Astrocyte of the cerebellum (primary cell): ENCODE data around the gene PFDN2.
A peak's percentile ranks its signal among the peaks of the same experiment; 100 is the strongest.

ENCODE experiments used
- DNase-seq: peaks from one replicate; pipeline ENCODE4 v3.0.0-alpha.2; 2011; ENCODE audit warnings: low read depth
- H3K4me3 ChIP-seq: 2 replicates; pipeline ENCODE4 v1.5.1; 2011; ENCODE audit warnings: mild to moderate bottlenecking, low read depth, low read length, moderate library complexity
- in situ Hi-C: cut with HindIII; loops from 2 replicates; pipeline ENCODE4 v1.10.0; 2017; ENCODE audit warnings: low sequenced_read_pairs
- TF ChIP-seq, protein P1 (sequence below): IDR thresholded peaks from 2 replicates; pipeline ENCODE4 v1.5.1; 2012; ENCODE audit warnings: low read length, low read depth, moderate library complexity, mild to moderate bottlenecking; ENCODE audit errors: missing control alignments

PFDN2 gene

DNA sequence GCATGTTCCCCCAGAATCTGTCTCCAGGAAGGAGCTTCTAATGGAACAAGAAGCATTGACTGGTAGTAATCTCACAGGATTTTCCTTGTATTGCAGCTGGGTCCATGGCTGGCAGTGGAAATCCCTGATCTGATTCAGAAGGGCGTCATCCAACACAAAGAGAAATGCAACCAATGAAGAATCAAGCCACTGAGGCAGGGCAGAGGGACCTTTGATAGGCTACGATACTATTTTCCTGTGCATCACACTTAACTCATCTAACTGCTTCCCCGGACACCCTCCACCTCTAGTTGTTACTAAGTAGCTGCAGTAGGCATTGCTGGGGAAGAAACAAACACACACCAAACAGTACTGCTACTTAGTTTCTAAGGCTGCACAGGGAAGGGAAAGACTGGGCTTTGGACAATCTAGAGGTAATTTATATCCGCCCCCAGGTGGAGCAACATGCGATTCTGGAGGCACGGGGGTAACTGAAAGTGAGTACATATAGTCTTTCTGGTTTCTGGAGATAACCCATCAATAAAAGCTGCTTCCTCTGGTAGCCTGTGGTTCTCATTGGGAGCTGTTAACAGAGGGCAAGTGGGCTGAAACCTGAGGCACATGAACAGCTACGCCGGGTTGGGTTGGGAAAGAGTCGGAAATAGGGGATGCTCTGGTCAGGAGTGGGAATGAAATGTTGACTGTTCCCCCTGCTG is 40.6 kb upstream of the PFDN2 start:
- DNase-seq: no peak
- in situ Hi-C loops: no loop called here
- TF ChIP-seq, protein P1, sequence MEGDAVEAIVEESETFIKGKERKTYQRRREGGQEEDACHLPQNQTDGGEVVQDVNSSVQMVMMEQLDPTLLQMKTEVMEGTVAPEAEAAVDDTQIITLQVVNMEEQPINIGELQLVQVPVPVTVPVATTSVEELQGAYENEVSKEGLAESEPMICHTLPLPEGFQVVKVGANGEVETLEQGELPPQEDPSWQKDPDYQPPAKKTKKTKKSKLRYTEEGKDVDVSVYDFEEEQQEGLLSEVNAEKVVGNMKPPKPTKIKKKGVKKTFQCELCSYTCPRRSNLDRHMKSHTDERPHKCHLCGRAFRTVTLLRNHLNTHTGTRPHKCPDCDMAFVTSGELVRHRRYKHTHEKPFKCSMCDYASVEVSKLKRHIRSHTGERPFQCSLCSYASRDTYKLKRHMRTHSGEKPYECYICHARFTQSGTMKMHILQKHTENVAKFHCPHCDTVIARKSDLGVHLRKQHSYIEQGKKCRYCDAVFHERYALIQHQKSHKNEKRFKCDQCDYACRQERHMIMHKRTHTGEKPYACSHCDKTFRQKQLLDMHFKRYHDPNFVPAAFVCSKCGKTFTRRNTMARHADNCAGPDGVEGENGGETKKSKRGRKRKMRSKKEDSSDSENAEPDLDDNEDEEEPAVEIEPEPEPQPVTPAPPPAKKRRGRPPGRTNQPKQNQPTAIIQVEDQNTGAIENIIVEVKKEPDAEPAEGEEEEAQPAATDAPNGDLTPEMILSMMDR: no peak
- peak overlapping the region; percentile 95 for H3K4me3 ChIP-seq

DNA sequence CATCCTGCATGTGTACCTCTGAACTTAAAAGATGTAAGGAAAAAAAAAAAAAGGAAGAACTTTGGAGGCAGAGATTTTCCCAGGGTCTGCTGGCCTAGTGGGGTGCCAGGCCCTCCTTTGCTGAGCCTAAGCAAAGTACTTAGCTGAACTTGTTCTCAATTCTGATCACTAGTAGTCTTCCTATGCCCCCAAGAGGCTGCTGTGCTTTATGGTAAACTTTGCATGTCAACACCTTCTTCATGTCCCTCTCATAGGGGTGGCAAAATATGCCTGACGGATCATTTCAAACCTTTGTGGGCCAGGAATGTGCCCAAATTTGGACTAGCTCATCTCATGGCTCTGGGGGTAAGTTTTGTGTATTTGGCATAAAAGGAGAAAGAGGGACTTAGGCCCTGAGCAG is 40.0 kb upstream of the PFDN2 start:
- no peak overlapping the region for H3K4me3 ChIP-seq
- DNase-seq: no peak

DNA sequence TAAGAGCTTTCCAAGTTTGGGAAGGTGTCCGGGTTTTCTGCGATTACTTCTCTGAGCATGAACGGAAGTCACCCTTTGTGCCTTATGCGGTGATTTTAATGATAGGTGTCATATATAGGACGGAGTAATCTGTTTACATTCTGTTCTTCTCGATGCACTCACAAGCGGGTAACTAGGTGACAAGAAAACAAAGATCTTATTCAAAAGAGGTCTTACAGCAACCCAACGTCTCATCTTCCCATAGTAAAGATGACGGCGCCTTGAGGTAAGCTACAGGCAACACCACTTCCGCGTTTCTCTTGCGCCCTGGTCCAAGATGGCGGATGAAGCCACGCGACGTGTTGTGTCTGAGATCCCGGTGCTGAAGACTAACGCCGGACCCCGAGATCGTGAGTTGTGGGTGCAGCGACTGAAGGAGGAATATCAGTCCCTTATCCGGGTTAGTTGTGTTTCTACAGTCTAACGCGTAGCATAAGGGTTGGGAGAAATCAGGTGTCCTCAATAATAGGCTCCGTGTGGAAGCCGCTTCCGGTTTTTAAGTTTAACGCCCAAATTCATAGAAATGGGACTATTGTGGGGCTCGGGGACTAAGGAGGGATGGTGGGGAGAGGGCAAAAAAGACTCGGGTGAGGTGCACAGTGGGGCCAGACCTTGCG is 36.0 kb upstream of the PFDN2 start, which contains the start of gene UFC1:
Gene UFC1, plus strand, starts transcription at position 297 of the 656 bp plus-strand sequence. Its CDS starts 20 bp downstream, at position 317.
- DNase-seq: peak; percentile 81
- peak within 1 kb of the TSS; percentile 61 for H3K4me3 ChIP-seq
- in situ Hi-C loops: no loop called here
- TF ChIP-seq, protein P1: no peak

More for the DNA sequence above, 40.0 kb upstream of the PFDN2 start:
- in situ Hi-C loops: no loop called here
- TF ChIP-seq, protein P1: no peak

DNA sequence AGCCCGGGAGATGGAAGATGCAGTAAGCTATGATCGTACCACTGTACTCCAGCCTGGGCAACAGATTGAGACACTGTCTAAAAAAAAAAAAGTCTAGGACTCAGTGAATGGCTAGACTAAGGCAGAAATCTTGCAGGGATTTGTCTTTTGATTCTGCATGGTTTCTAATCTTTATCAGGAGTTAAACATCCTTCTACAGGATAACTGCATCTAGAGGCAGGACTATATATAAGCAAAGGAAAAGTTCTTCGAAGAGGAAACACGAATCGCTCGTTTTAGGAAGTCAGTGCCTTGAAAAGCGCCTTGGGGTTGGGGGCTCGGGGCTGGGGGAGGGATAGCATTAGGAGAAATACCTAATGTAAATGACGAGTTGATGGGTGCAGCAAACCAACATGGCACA is 35.3 kb upstream of the PFDN2 start:
- DNase-seq: no peak
- in situ Hi-C loops: no loop called here
- TF ChIP-seq, protein P1: no peak
- peak overlapping the region; percentile 61 for H3K4me3 ChIP-seq

DNA sequence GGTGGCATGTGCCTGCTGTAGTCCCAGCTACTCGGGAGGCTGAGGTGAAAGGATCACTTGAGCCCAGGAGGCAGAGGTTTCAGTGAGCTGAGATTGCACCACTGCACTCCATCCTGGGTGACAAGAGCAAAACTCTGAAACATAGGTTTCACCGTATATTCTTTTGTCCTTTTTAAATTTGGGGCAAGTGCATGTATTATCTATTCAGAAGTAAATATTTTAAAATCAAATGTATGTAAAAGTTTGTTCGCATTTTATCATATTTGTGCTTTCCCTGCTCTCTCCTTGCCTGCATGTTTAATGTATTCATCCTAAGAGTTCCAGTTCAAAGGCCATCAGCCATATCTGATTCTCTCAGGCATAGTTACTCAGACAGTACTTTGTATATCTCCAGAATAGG is 28.0 kb upstream of the PFDN2 start:
- TF ChIP-seq, protein P1: no peak
- DNase-seq: no peak
- in situ Hi-C loops: loop anchor here (10.0 kb wide), 1 partner anchor 101 kb away; the partner anchor contains the start of gene USF1
- no peak overlapping the region for H3K4me3 ChIP-seq

DNA sequence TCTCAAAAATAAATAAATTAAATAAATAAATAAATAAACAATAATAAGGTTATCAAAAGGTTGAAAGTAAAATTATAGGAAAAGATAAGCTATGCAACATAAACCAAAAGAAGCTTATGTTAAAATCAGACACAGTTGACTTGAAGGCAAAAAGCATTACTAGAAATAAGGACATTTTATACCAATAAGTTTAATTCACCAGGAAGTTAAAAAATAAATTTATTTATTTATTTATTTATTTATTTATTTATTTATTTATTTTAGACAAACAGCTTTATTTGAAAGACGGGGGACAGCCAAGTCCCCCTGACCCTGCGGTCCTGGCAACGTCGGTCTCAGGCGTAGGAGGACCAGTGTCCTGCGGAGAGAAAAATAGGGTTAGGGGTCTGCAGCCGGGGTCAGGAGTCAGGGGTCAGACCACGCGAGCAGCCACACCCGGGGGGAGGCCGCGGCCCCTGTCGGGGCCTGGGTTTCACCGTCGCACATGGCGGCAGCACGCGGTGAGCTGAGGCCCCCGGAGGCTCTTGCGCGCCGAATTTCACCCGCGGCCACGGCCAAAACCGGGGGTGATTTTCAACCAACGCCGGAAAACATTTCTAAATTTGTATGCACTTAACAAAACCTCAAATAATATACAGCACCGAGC is 23.0 kb upstream of the PFDN2 start:
- in situ Hi-C loops: loop anchor here (10.0 kb wide), 1 partner anchor 96 kb away; the partner anchor contains the start of gene USF1
- TF ChIP-seq, protein P1: no peak
- H3K4me3 ChIP-seq: no peak overlapping the region
- DNase-seq: no peak
